ENCODE data around the gene LMBR1.

Gene LMBR1

GRCh38 chr7:156692849-156693248 lies 200.1 kb downstream of the LMBR1 start:
- no peak for DNase-seq (ENCODE audit: low read depth)

GRCh38 chr7:156691764-156692163 lies 201.2 kb downstream of the LMBR1 start:
- no peak for DNase-seq (ENCODE audit: low read depth)

- no peak for DNase-seq (ENCODE audit: low read depth)
Measured at GRCh38 chr7:156684661-156685060, 208.3 kb downstream of the LMBR1 start.

GRCh38 chr7:156684251-156684650 lies 208.7 kb downstream of the LMBR1 start:
- no peak for DNase-seq (ENCODE audit: low read depth)

GRCh38 chr7:156682928-156683327 lies 210.1 kb downstream of the LMBR1 start:
- DNase-seq (ENCODE audit: low read depth), result no peak

GRCh38 chr7:156680281-156680680 lies 212.7 kb downstream of the LMBR1 start:
- DNase-seq (ENCODE audit: low read depth), result no peak

GRCh38 chr7:156677374-156678054 lies 215.5 kb downstream of the LMBR1 start:
- no peak for DNase-seq (ENCODE audit: low read depth)

- no peak for DNase-seq (ENCODE audit: low read depth)
Measured at GRCh38 chr7:156676263-156676662, 216.7 kb downstream of the LMBR1 start.

- no peak for DNase-seq (ENCODE audit: low read depth)
Measured at GRCh38 chr7:156675721-156676120, 217.3 kb downstream of the LMBR1 start.

GRCh38 chr7:156673902-156674301 lies 219.1 kb downstream of the LMBR1 start:
- no peak for DNase-seq (ENCODE audit: low read depth)

GRCh38 chr7:156673454-156673853 lies 219.5 kb downstream of the LMBR1 start:
- DNase-seq (ENCODE audit: low read depth), result no peak

GRCh38 chr7:156669035-156669828 lies 223.8 kb downstream of the LMBR1 start:
- no peak for DNase-seq (ENCODE audit: low read depth)

GRCh38 chr7:156668130-156668741 lies 224.7 kb downstream of the LMBR1 start:
- DNase-seq (ENCODE audit: low read depth), result no peak

- no peak for DNase-seq (ENCODE audit: low read depth)
Measured at GRCh38 chr7:156667110-156667426, 225.9 kb downstream of the LMBR1 start.

- DNase-seq (ENCODE audit: low read depth), result no peak
Measured at GRCh38 chr7:156666368-156667109, 226.4 kb downstream of the LMBR1 start.

- no peak for DNase-seq (ENCODE audit: low read depth)
Measured at GRCh38 chr7:156665101-156665500, 227.9 kb downstream of the LMBR1 start.

- no peak for DNase-seq (ENCODE audit: low read depth)
Measured at GRCh38 chr7:156662277-156662676, 230.7 kb downstream of the LMBR1 start.

GRCh38 chr7:156661637-156662036 lies 231.3 kb downstream of the LMBR1 start:
- DNase-seq (ENCODE audit: low read depth), result no peak

GRCh38 chr7:156659961-156660360 lies 233.0 kb downstream of the LMBR1 start:
- no peak for DNase-seq (ENCODE audit: low read depth)

GRCh38 chr7:156659203-156659602 lies 233.8 kb downstream of the LMBR1 start:
- no peak for DNase-seq (ENCODE audit: low read depth)

GRCh38 chr7:156657681-156658080 lies 235.3 kb downstream of the LMBR1 start:
- DNase-seq (ENCODE audit: low read depth), result no peak

GRCh38 chr7:156656598-156656997 lies 236.4 kb downstream of the LMBR1 start:
- no peak for DNase-seq (ENCODE audit: low read depth)

GRCh38 chr7:156655983-156656382 lies 237.0 kb downstream of the LMBR1 start:
- no peak for DNase-seq (ENCODE audit: low read depth)

All from activated T-helper 1 cell treated with Interleukin-2 at 50 U/mL for 16 hours (primary cell).